ENCODE data around the gene PPM1L. TPM values are rescaled to one million over a fixed set of nuclear protein-coding genes. Genes with fewer than 3 reads are reported as not detected.

The PPM1L gene
- total and polyA plus RNA-seq, 10 of the 15 experiments (the other 5 are each of a cell fraction or from before 2014, with no cell fraction given) = under 0.01 to 0.33 (median 0.06) TPM; not detected in 1

DNA sequence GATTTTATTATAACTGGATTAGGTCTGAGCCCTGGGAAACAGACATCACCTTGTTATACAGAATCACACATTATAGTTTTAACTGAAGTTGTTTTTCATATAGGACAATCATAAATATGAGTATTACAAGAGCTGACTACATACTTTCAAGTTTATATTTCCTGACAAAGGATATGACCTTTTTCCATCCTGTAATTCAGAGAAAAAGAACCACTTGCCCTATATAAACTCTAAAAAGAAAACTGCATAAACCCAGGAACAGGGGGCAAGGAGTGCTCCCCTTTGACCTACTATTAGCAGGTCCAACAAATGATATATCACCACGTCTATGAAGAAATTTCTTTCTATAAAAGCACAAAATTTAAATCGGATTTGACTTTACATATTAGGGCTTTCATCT, 328.2 kb downstream of the PPM1L start (continued):
- TF ChIP-seq EZH2 (IDR thresholded peaks at IDR 0.05; ENCODE audit: borderline replicate concordance, control insufficient read depth, low read depth, low read length) = no peak
- no peak for TF ChIP-seq NFYB (IDR thresholded peaks at IDR 0.05; ENCODE audit: insufficient read depth, low read depth, low read length)
- no peak for TF ChIP-seq PAX8 (IDR thresholded peaks at IDR 0.05)
- TF ChIP-seq, protein P1, sequence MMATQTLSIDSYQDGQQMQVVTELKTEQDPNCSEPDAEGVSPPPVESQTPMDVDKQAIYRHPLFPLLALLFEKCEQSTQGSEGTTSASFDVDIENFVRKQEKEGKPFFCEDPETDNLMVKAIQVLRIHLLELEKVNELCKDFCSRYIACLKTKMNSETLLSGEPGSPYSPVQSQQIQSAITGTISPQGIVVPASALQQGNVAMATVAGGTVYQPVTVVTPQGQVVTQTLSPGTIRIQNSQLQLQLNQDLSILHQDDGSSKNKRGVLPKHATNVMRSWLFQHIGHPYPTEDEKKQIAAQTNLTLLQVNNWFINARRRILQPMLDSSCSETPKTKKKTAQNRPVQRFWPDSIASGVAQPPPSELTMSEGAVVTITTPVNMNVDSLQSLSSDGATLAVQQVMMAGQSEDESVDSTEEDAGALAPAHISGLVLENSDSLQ (IDR thresholded peaks at IDR 0.05) = no peak
- TF ChIP-seq ZZZ3 (IDR thresholded peaks at IDR 0.05; ENCODE audit: control insufficient read depth, insufficient read length, low read depth) = no peak
- TF ChIP-seq YBX1 (IDR thresholded peaks at IDR 0.05) = no peak
- TF ChIP-seq, protein P2, sequence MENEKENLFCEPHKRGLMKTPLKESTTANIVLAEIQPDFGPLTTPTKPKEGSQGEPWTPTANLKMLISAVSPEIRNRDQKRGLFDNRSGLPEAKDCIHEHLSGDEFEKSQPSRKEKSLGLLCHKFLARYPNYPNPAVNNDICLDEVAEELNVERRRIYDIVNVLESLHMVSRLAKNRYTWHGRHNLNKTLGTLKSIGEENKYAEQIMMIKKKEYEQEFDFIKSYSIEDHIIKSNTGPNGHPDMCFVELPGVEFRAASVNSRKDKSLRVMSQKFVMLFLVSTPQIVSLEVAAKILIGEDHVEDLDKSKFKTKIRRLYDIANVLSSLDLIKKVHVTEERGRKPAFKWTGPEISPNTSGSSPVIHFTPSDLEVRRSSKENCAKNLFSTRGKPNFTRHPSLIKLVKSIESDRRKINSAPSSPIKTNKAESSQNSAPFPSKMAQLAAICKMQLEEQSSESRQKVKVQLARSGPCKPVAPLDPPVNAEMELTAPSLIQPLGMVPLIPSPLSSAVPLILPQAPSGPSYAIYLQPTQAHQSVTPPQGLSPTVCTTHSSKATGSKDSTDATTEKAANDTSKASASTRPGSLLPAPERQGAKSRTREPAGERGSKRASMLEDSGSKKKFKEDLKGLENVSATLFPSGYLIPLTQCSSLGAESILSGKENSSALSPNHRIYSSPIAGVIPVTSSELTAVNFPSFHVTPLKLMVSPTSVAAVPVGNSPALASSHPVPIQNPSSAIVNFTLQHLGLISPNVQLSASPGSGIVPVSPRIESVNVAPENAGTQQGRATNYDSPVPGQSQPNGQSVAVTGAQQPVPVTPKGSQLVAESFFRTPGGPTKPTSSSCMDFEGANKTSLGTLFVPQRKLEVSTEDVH (IDR thresholded peaks at IDR 0.05; ENCODE audit: low read depth, partially characterized antibody) = no peak
- TF ChIP-seq, protein P3, sequence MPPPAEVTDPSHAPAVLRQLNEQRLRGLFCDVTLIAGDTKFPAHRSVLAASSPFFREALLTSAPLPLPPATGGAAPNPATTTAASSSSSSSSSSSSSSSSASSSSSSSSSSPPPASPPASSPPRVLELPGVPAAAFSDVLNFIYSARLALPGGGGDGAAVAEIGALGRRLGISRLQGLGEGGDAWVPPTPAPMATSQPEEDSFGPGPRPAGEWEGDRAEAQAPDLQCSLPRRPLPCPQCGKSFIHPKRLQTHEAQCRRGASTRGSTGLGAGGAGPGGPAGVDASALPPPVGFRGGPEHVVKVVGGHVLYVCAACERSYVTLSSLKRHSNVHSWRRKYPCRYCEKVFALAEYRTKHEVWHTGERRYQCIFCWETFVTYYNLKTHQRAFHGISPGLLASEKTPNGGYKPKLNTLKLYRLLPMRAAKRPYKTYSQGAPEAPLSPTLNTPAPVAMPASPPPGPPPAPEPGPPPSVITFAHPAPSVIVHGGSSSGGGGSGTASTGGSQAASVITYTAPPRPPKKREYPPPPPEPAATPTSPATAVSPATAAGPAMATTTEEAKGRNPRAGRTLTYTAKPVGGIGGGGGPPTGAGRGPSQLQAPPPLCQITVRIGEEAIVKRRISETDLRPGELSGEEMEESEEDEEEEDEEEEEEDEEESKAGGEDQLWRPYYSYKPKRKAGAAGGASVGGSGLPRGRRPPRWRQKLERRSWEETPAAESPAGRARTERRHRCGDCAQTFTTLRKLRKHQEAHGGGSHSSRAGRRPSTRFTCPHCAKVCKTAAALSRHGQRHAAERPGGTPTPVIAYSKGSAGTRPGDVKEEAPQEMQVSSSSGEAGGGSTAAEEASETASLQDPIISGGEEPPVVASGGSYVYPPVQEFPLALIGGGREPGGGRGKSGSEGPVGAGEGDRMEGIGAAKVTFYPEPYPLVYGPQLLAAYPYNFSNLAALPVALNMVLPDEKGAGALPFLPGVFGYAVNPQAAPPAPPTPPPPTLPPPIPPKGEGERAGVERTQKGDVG (CRISPR knock-in tag; IDR thresholded peaks at IDR 0.05) = no peak
- TF ChIP-seq SP1 (IDR thresholded peaks at IDR 0.05; ENCODE audit: low read depth, low read length) = no peak
- no peak for TF ChIP-seq BRCA1 (IDR thresholded peaks at IDR 0.05; ENCODE audit: low read depth, low read length)
- TF ChIP-seq, protein P4, sequence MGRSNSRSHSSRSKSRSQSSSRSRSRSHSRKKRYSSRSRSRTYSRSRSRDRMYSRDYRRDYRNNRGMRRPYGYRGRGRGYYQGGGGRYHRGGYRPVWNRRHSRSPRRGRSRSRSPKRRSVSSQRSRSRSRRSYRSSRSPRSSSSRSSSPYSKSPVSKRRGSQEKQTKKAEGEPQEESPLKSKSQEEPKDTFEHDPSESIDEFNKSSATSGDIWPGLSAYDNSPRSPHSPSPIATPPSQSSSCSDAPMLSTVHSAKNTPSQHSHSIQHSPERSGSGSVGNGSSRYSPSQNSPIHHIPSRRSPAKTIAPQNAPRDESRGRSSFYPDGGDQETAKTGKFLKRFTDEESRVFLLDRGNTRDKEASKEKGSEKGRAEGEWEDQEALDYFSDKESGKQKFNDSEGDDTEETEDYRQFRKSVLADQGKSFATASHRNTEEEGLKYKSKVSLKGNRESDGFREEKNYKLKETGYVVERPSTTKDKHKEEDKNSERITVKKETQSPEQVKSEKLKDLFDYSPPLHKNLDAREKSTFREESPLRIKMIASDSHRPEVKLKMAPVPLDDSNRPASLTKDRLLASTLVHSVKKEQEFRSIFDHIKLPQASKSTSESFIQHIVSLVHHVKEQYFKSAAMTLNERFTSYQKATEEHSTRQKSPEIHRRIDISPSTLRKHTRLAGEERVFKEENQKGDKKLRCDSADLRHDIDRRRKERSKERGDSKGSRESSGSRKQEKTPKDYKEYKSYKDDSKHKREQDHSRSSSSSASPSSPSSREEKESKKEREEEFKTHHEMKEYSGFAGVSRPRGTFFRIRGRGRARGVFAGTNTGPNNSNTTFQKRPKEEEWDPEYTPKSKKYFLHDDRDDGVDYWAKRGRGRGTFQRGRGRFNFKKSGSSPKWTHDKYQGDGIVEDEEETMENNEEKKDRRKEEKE (IDR thresholded peaks at IDR 0.05) = no peak
- TF ChIP-seq, protein P5, sequence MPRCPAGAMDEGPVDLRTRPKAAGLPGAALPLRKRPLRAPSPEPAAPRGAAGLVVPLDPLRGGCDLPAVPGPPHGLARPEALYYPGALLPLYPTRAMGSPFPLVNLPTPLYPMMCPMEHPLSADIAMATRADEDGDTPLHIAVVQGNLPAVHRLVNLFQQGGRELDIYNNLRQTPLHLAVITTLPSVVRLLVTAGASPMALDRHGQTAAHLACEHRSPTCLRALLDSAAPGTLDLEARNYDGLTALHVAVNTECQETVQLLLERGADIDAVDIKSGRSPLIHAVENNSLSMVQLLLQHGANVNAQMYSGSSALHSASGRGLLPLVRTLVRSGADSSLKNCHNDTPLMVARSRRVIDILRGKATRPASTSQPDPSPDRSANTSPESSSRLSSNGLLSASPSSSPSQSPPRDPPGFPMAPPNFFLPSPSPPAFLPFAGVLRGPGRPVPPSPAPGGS (IDR thresholded peaks at IDR 0.05; ENCODE audit: borderline replicate concordance, insufficient read depth, low read depth, low read length, poor library complexity, severe bottlenecking) = no peak

Measured in GM12878 (cell line).